A549 (cell line): Measurements from ENCODE around the gene CDC42BPG. TPM values are rescaled to one million over a fixed set of nuclear protein-coding genes. Genes with fewer than 3 reads are reported as not detected.

Experiments
- ATAC-seq, 2 experiments: fragments of 200-7000 bp in 1 of 2; fragments of >200 bp in 1 of 2; cut with Nextera tagmentation in 1 of 2; cut with Tn5 transposase in 1 of 2; 3 replicates each; pipeline versions ENCODE4 v1.8.0 to v1.9.1; 2018 to 2020; ENCODE audit warnings: mild to moderate bottlenecking in 1 of 2, moderate library complexity in 1 of 2
- CTCF ChIA-PET: fragments of 300-600 bp; sonication (Branson Sonifier 250); formaldehyde crosslinking; extraction: SDS; loops from one replicate; lab custom pipeline; 2021; ENCODE audit warnings: antibody characterized with exemption, inconsistent platforms; lab: Yijun Ruan, JAX
- POLR2A ChIA-PET: fragments of 350-600 bp; formaldehyde crosslinking; extraction: SDS; loops from one replicate; lab custom pipeline; 2021; ENCODE audit warnings: antibody characterized with exemption, inconsistent platforms; lab: Yijun Ruan, JAX
- DNase-seq, 2 experiments: peaks; one replicate each; pipeline versions ENCODE4 v3.0.0 to v3.0.0-alpha.2; 2011 to 2016; ENCODE audit warnings: low read depth in 1 of 2, low spot score in 1 of 2
- FAIRE-seq: peaks from 2 replicates; lab custom pipeline; 2011; peaks lifted over from hg19 to GRCh38; lab: Jason Lieb, UNC
- H3K27ac ChIP-seq, 2 experiments: fragments of >200 bp; sonication (Bioruptor Twin); formaldehyde crosslinking; 3 replicates each; pipeline ENCODE4 v1.5.1; 2016 to 2017
- H3K4me1 ChIP-seq: fragments of >200 bp; sonication (Bioruptor Twin); formaldehyde crosslinking; 3 replicates; pipeline ENCODE4 v1.6.1; 2016
- H3K4me2 ChIP-seq: fragments of >200 bp; sonication (Bioruptor Twin); formaldehyde crosslinking; 3 replicates; pipeline ENCODE4 v1.6.1; 2016
- H3K4me3 ChIP-seq: fragments of >200 bp; sonication (Bioruptor Twin); formaldehyde crosslinking; 3 replicates; pipeline ENCODE4 v1.5.1; 2016
- H3K9me3 ChIP-seq: fragments of >200 bp; sonication (Bioruptor Twin); formaldehyde crosslinking; 3 replicates; pipeline ENCODE4 v1.6.1; 2016
- BHLHE40 ChIP-seq: IDR thresholded peaks from 2 replicates; pipeline ENCODE4 v1.6.1; 2012; ENCODE audit warnings: low read depth, low read length, inconsistent platforms
- CBX8 ChIP-seq: fragments of 200-600 bp; sonication (generic); IDR thresholded peaks from 2 replicates; pipeline ENCODE4 v1.6.1; 2016
- FOSL2 ChIP-seq, 2 experiments: fragments of 450-650 bp in 1 of 2; fragments of >200 bp in 1 of 2; sonication (Bioruptor Twin) in 1 of 2; formaldehyde crosslinking; IDR thresholded peaks; 2 replicates each; pipeline versions ENCODE4 v1.5.0 to v1.6.1; 2016 to 2020; ENCODE audit warnings: mild to moderate bottlenecking in 1 of 2, moderate library complexity in 1 of 2
- JUN ChIP-seq, 2 experiments: fragments of >200 bp; sonication (Bioruptor Twin); formaldehyde crosslinking; IDR thresholded peaks; 2 replicates in 1 of 2; 3 replicates in 1 of 2; pipeline ENCODE4 v1.6.1; 2016 to 2017
- NR3C1 ChIP-seq: fragments of >200 bp; sonication (Bioruptor Twin); formaldehyde crosslinking; IDR thresholded peaks from 3 replicates; pipeline ENCODE4 v1.6.1; 2017
- PHF8 ChIP-seq: fragments of 200-600 bp; sonication (generic); IDR thresholded peaks from 2 replicates; pipeline ENCODE4 v1.6.1; 2016; ENCODE audit warnings: low read depth, mild to moderate bottlenecking, antibody characterized with exemption, moderate library complexity, borderline replicate concordance
- POLR2A ChIP-seq: IDR thresholded peaks from 2 replicates; pipeline ENCODE4 v1.6.1; 2012; ENCODE audit warnings: mild to moderate bottlenecking, low read length
- POLR2AphosphoS2 ChIP-seq: conservative IDR thresholded peaks from 2 replicates; pipeline ENCODE4 v1.6.1; 2012; ENCODE audit warnings: low read length, improper control_type of control experiment, inconsistent platforms
- RARB ChIP-seq: fragments of 250-450 bp; sonication (Bioruptor Pico); IDR thresholded peaks from 2 replicates; pipeline ENCODE4 v1.8.0; 2021; ENCODE audit warnings: mild to moderate bottlenecking, moderate library complexity
- RCOR1 ChIP-seq: fragments of 150-350 bp; IDR thresholded peaks from 2 replicates; pipeline ENCODE4 v1.6.1; 2014; ENCODE audit warnings: antibody characterized with exemption, low read length, low read depth
- SMC3 ChIP-seq: fragments of >200 bp; sonication (Bioruptor Twin); formaldehyde crosslinking; IDR thresholded peaks from 3 replicates; pipeline ENCODE4 v1.6.1; 2018; ENCODE audit warnings: inconsistent platforms
- TFCP2L1 ChIP-seq: fragments of 250-450 bp; sonication (Bioruptor Pico); IDR thresholded peaks from 2 replicates; pipeline ENCODE4 v1.5.0; 2021; ENCODE audit warnings: mild to moderate bottlenecking
- WGBS: methylation state at CpG from one replicate; pipeline ENCODE4 v1.1.6; 2017; ENCODE audit errors: missing lambda C conversion rate; 5-methylcytosine and 5-hydroxymethylcytosine counted together
- polyA plus RNA-seq, 4 experiments: library from polyadenylated mRNA; depleted of rRNA in 3 of 4; stranded (reverse); fragments of >200 nt; fragmentation: RNase III in 1 of 4; extraction: RNeasy Plus Mini Kit Qiagen cat#74134 plus additional on column Dnase treatment in 1 of 4; gene quantifications; 2 replicates in 3 of 4; 3 replicates in 1 of 4; pipeline ENCODE4 v1.2.3, GENCODE V29; 2011 to 2017
- TF ChIP-seq, protein P1 (sequence below): IDR thresholded peaks from 2 replicates; pipeline ENCODE4 v1.6.1; 2012
- TF ChIP-seq, protein P2 (sequence below): IDR thresholded peaks from 2 replicates; pipeline ENCODE4 v1.6.1; 2012

The CDC42BPG gene
- polyA plus RNA-seq, 2 of the 4 experiments (the other 2 are of a cell fraction), result 0.35 to 1.0 TPM

DNA sequence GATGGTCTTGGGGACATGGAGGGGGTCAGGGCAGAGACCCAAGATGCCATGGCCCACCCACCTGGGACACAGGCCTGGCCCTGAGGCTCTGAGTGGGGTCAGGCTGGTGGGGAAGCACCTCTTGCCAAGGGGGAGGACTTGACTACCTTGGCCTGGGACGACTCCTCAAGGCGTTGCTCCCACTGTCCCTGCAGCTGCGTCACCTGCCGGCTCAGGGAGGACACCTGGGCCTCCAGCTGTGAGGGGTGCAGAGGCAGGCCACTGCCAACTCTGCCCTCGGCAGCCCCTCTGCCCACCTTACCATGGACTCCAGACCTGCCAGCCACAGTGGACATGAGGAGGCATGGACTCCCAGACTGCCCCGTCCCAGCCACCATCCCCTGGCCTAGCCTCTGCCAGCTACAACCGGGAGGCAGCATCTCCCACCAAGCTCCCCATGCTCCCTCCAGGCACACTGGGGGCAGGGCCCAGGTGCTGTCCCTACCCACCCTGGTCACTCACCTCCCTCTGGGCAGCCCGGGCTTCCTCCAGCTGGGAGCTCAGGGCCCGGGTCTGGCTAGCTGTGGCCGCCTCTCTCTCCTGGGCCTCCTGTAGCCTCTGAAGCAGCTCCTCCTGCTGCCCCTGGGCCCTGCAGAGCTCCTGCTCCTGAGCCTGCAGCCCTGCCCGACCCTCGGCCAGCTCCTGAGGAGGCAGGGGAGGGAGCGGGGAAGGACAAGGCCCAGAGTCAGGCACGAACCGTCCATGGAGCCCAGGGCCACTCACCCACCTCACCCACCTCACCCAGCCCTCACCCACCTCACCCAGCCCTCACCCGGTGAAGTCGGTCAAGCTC, 8.6 kb downstream of the CDC42BPG start:
- POLR2A ChIA-PET, result interaction anchor here (1.3 kb wide), 1 partner anchor 178 kb away, joined by 3 read pairs; the partner anchor contains the start of gene ARL2
- ATAC-seq, result peak; percentile 16 to 27; a peak in 5 of 6 replicates

GRCh38 chr11:64834723-64835615, 9.5 kb downstream of the CDC42BPG start:
- TF ChIP-seq POLR2AphosphoS2, result no peak
- no peak for TF ChIP-seq CBX8
- no peak for TF ChIP-seq PHF8
- no peak for TF ChIP-seq RCOR1
- TF ChIP-seq, protein P1, sequence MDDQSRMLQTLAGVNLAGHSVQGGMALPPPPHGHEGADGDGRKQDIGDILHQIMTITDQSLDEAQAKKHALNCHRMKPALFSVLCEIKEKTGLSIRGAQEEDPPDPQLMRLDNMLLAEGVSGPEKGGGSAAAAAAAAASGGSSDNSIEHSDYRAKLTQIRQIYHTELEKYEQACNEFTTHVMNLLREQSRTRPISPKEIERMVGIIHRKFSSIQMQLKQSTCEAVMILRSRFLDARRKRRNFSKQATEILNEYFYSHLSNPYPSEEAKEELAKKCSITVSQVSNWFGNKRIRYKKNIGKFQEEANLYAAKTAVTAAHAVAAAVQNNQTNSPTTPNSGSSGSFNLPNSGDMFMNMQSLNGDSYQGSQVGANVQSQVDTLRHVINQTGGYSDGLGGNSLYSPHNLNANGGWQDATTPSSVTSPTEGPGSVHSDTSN, result no peak
- no peak for TF ChIP-seq NR3C1
- TF ChIP-seq, protein P2, sequence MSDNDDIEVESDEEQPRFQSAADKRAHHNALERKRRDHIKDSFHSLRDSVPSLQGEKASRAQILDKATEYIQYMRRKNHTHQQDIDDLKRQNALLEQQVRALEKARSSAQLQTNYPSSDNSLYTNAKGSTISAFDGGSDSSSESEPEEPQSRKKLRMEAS, result no peak
- no peak for TF ChIP-seq FOSL2 (IDR thresholded peaks at IDR 0.05)
- TF ChIP-seq FOSL2 (CRISPR knock-in tag; IDR thresholded peaks at IDR 0.05), result peak; percentile 73
- TF ChIP-seq BHLHE40, result no peak
- Histone ChIP-seq H3K9me3 (no peaks in the 10 kb centered on the region), H3K4me1 (peaks cover 17% of the 10 kb centered on the region), H3K4me3 (no peak overlapping the region), H3K27ac (peak overlapping the region; percentile 60 to 68; a peak in 5 of 6 replicates), H3K4me2 (peak overlapping the region; percentile 58)
- FAIRE-seq, result no peak
- peak; percentile 62 to 83 for ATAC-seq
- CTCF ChIA-PET, result interaction anchor here (1.1 to 39.4 kb wide), 9 partner anchors 11 to 193 kb away, joined by 3 to 1607 read pairs (median 4); partner anchors contain the start of genes ARL2, CDC42BPG and EHD1
- POLR2A ChIA-PET, result interaction anchor here (0.6 to 1.3 kb wide), 3 partner anchors 22 to 179 kb away, joined by 3 read pairs; partner anchors contain the start of gene ARL2
- DNase-seq, result peak; percentile 53 to 58
- 67% methylated on average over 25 of the region's 29 CpGs for WGBS

More for the DNA sequence above, 8.6 kb downstream of the CDC42BPG start:
- 77% methylated on average over 8 of the region's 17 CpGs for WGBS
- Histone ChIP-seq H3K4me2 (peak overlapping the region; percentile 58), H3K4me3 (no peak overlapping the region), H3K4me1 (peaks cover 17% of the 10 kb centered on the region), H3K27ac (peak overlapping the region; percentile 60 to 68; a peak in 4 of 6 replicates), H3K9me3 (no peaks in the 10 kb centered on the region)
- DNase-seq, result no peak
- no peak for TF ChIP-seq RARB (CRISPR knock-in tag)
- no peak for FAIRE-seq
- CTCF ChIA-PET, result interaction anchor here (1.1 to 39.4 kb wide), 9 partner anchors 10 to 193 kb away, joined by 3 to 1607 read pairs (median 4); partner anchors contain the start of genes ARL2, CDC42BPG and EHD1

GRCh38 chr11:64834031-64834722, 10.3 kb downstream of the CDC42BPG start:
- CTCF ChIA-PET, result interaction anchor here (1.1 to 39.4 kb wide), 8 partner anchors 10 to 180 kb away, joined by 3 to 1607 read pairs (median 9); partner anchors contain the start of genes ARL2, CDC42BPG and EHD1
- POLR2A ChIA-PET, result interaction anchor here (0.6 to 1.2 kb wide), 2 partner anchors 23 to 47 kb away, joined by 3 read pairs; no protein-coding TSS in a partner anchor
- TF ChIP-seq POLR2A (no peak), JUN (IDR thresholded peaks at IDR 0.05) (no peak), SMC3 (no peak), TFCP2L1 (no peak)
- TF ChIP-seq, protein P1, result no peak
- WGBS, result 97% methylated on average over 18 of the region's 25 CpGs
- Histone ChIP-seq H3K27ac (peak overlapping the region in 1 of 2 experiments; percentile 68; a peak in 2 of 6 replicates), H3K4me2 (no peak overlapping the region), H3K4me3 (no peak overlapping the region), H3K4me1 (peaks cover 17% of the 10 kb centered on the region), H3K9me3 (no peaks in the 10 kb centered on the region)
- FAIRE-seq, result no peak
- peak in 1 of 2 experiments; percentile 10; a peak in 3 of 6 replicates for ATAC-seq
- DNase-seq, result no peak
